Esophagus muscularis mucosa (tissue), 4 donors: ENCODE measurements around the gene SAMD10. TPM values are rescaled to one million over a fixed set of nuclear protein-coding genes. Genes with fewer than 3 reads are reported as not detected.

Source experiments
- DNase-seq: peaks from one replicate; pipeline ENCODE4 v3.0.0-alpha.2; 2017; ENCODE audit errors: extremely low spot score
- H3K27ac ChIP-seq, 4 donors: fragments of 200-600 bp; sonication (generic); replicated peaks in 1 of 4; 1 replicate in 3 of 4; 2 replicates in 1 of 4; pipeline ENCODE4 v1.5.1; 2016 to 2019; ENCODE audit warnings: mild to moderate bottlenecking in 1 of 4
- H3K27me3 ChIP-seq, 4 donors: fragments of 200-600 bp; sonication (generic); one replicate each; pipeline versions ENCODE4 v1.5.1 to v1.6.0; 2016 to 2019
- H3K36me3 ChIP-seq, 4 donors: fragments of 200-600 bp; sonication (generic); one replicate each; pipeline ENCODE4 v1.5.1; 2016 to 2019
- H3K4me1 ChIP-seq, 4 donors: fragments of 200-600 bp; sonication (generic); one replicate each; pipeline ENCODE4 v1.5.1; 2016 to 2019
- H3K4me3 ChIP-seq, 4 donors: fragments of 200-600 bp; sonication (generic); 1 replicate in 2 of 4; 2 replicates in 2 of 4; pipeline ENCODE4 v1.5.1; 2016 to 2019; ENCODE audit warnings: mild to moderate bottlenecking in 4 of 4, moderate library complexity in 1 of 4
- H3K9me3 ChIP-seq, 4 donors: fragments of 200-600 bp; sonication (generic); 1 replicate in 3 of 4; 2 replicates in 1 of 4; pipeline ENCODE4 v1.5.1; 2016 to 2019
- CTCF ChIP-seq, 3 experiments: fragments of 200-600 bp in 2 of 3; fragments of 450-650 bp in 1 of 3; sonication (generic) in 2 of 3; IDR thresholded peaks; one replicate each; pipeline ENCODE4 v1.5.1; 2017 to 2019; ENCODE audit warnings: antibody characterized with exemption in 3 of 3, mild to moderate bottlenecking in 2 of 3, moderate library complexity in 1 of 3
- EP300 ChIP-seq: sonication (generic); formaldehyde crosslinking; IDR thresholded peaks from one replicate; pipeline ENCODE4 v1.6.1; 2017; ENCODE audit warnings: antibody characterized with exemption
- POLR2A ChIP-seq: fragments of 450-650 bp; IDR thresholded peaks from one replicate; pipeline ENCODE4 v1.6.1; 2017; ENCODE audit warnings: antibody characterized with exemption, moderate library complexity, mild to moderate bottlenecking, low read depth
- POLR2AphosphoS5 ChIP-seq, 2 donors: sonication (generic); formaldehyde crosslinking; IDR thresholded peaks; one replicate each; pipeline ENCODE4 v1.6.1; 2017; ENCODE audit warnings: antibody characterized with exemption in 2 of 2
- WGBS: methylation state at CpG from one replicate; pipeline ENCODE4 v1.1.5; 2018; 5-methylcytosine and 5-hydroxymethylcytosine counted together
- intact Hi-C: fragments of 100-400 bp; cut with DNase I; formaldehyde crosslinking; loops from one replicate; pipeline ENCODE4 v1.15.1; 2023
- total RNA-seq, 4 donors: library from RNA; depleted of rRNA; stranded (reverse); fragments of >200 nt; gene quantifications; one replicate each; pipeline versions ENCODE4 v1.1.0 to v1.2.1, GENCODE V29; 2016

The SAMD10 gene
- total RNA-seq, 4 donors from 2014 or later: 2.1 to 11.7 (median 4.4) TPM

DNA sequence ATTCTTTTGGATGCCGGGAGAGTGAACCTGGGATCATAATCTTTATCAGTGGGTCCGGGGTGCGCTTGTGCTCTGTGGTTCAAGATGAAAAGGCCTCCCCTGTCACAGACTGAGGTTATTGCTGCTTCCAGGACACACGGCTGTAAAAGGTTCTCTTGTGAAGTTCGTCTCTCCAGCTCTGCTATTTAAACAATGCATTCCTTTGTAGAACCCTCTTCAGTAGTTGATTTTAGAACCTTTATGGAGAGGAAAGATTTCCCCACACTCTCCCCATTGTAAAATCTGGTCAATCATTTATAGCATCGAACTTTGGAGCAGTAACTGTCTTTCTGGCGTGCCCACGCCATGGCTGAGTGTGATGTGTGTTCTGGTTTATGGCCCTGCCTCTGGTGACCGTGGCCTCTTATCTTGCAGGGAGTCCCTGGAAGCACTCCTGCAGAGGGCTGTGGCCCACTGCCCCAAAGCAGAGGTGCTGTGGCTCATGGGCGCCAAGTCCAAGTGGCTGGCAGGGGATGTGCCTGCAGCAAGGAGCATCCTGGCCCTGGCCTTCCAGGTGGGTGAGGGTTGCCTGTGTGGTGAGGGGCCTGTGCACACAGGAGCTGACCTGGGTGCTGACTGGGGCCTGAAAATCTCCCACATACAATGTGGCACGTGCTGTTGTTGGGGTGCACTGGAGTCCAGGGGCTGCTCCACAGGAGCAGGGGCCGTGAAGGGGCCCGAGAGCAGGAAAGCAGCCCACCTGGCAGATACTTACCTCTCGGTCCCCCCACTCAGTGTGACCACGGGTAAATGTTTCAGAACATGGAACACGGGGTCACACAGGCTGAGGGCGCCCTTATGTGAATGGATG, 44.9 kb upstream of the SAMD10 start:
- intact Hi-C loops: no loop called here
- 84% methylated on average over 15 of the region's 17 CpGs for WGBS
- Histone ChIP-seq H3K4me3 (no peak overlapping the region), H3K27me3 (no peaks in the 10 kb centered on the region), H3K4me1 (no peaks in the 10 kb centered on the region), H3K9me3 (no peaks in the 10 kb centered on the region), H3K36me3 (peaks cover 98 to 100% (median 99%) of the 10 kb centered on the region in 4 donors), H3K27ac (no peak overlapping the region)
- DNase-seq: no peak
- no peak for TF ChIP-seq POLR2AphosphoS5 (IDR thresholded peaks at IDR 0.05)
- no peak for TF ChIP-seq POLR2A
- TF ChIP-seq EP300: no peak
- TF ChIP-seq CTCF (IDR thresholded peaks at IDR 0.05): no peak

DNA sequence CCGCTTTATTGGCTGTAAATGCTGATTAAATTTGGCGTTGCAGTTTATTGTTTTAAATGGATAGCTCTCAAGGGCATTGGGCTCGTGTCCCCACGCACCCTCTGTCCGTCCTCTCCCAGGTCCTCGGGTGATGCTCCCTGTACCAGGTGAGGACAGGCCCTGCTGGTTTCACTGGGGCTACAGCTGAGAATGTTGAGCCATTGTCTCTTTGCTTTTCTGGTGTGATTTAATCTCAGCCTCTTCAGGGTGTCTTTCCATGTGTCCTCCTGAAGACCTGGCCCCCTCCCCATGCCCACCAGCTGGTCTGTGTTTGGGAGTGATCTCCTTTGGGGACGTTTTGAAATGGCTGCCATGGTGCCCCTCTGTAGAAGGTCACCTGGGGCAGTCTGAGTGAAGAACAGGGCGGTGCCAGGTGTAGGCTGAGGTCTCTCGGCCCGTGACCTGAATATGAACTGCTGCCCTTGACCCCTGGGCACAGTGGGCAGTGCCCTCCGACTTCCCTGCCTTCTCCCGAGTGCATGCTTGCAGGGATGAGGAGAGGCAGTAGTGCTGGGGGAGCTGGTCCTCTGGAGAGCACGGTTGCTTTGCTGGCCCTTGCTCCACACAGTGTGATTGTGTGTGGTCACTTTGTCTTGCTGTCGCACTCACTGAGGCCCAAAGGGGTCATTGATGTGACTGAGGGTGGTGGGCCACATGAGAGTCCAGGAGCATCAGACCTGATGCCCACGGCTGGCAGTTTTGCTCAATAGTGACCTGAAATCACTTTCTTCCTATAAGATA, 44.1 kb upstream of the SAMD10 start:
- TF ChIP-seq POLR2AphosphoS5 (IDR thresholded peaks at IDR 0.05): no peak
- WGBS: 84% methylated on average over 15 of the region's 15 CpGs
- peaks cover 98 to 100% (median 99%) of the 10 kb centered on the region in 4 donors for H3K36me3 ChIP-seq
- no peak overlapping the region for H3K4me3 ChIP-seq
- H3K27ac ChIP-seq: no peak overlapping the region
- no peak for DNase-seq
- H3K9me3 ChIP-seq: no peaks in the 10 kb centered on the region
- intact Hi-C loops: no loop called here
- no peaks in the 10 kb centered on the region for H3K4me1 ChIP-seq
- H3K27me3 ChIP-seq: no peaks in the 10 kb centered on the region

DNA sequence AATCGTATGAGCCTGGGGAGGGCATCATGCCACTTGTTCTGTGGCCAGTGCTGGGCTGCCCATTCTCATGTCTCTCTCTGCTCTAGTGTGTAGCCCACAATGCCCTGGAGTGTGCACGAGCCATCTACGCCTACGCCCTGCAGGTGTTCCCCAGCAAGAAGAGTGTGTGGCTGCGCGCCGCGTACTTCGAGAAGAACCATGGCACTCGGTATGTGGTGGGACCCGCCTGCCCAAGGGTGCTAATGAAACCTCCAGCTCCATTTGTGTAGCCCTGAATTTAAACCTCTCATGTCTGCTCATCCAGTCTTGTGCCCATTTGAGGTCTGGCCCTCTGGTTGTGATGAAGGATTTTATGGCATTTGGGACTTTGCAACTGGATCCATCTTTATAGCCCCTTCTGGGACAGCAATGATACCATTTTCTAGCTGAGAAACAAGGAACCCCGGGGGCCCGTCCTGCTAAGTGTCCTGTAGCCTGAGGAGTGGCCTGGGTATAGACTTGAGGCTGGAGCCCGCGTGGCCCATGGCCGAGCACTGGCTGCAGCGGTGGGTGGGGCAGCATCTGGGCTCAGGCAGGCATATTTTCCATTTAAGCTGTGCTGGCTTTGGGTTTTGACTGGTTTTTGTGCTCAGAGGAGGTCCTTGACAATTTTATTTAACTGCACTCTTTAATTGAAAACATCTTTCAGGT, 43.4 kb upstream of the SAMD10 start:
- Histone ChIP-seq H3K9me3 (no peaks in the 10 kb centered on the region), H3K27me3 (no peaks in the 10 kb centered on the region), H3K4me3 (no peak overlapping the region), H3K4me1 (no peaks in the 10 kb centered on the region), H3K36me3 (peaks cover 98 to 100% (median 99%) of the 10 kb centered on the region in 4 donors), H3K27ac (no peak overlapping the region)
- TF ChIP-seq POLR2AphosphoS5 (IDR thresholded peaks at IDR 0.05) (no peak), EP300 (no peak), CTCF (IDR thresholded peaks at IDR 0.05) (no peak), POLR2A (no peak)
- WGBS: 99% methylated on average over 8 of the region's 17 CpGs
- DNase-seq: no peak
- intact Hi-C loops: no loop called here

- H3K4me3 ChIP-seq: no peak overlapping the region
- TF ChIP-seq CTCF (IDR thresholded peaks at IDR 0.05) (no peak), EP300 (no peak)
- H3K4me1 ChIP-seq: no peaks in the 10 kb centered on the region
- no peak overlapping the region for H3K27ac ChIP-seq
- WGBS: 86% methylated on average over 31 of the region's 36 CpGs
- H3K9me3 ChIP-seq: no peaks in the 10 kb centered on the region
- intact Hi-C loops: no loop called here
- H3K27me3 ChIP-seq: no peaks in the 10 kb centered on the region
- DNase-seq: no peak
- H3K36me3 ChIP-seq: peaks cover 98 to 100% (median 99%) of the 10 kb centered on the region in 4 donors
These were observed 41.9 kb upstream of the SAMD10 start for GRCh38 chr20:64021124-64021975.
